Activated T-helper 2 cell treated with anti-CD3 and anti-CD28 coated beads, Interferon-gamma antibody, Interleukin-2, Interleukin-4, amounts not matched to agents 10 μg/mL and 5 μg/mL and 100 μg/mL, durations not matched to agents 14 hours and 24 hours and 36 hours (primary cell): Measurements from ENCODE around the gene NODAL. TPM values are rescaled to one million over a fixed set of nuclear protein-coding genes. Genes with fewer than 3 reads are reported as not detected.

Source experiments
- DNase-seq: peaks from one replicate; pipeline ENCODE4 v3.0.0; 2021; ENCODE audit warnings: low spot score
- H3K27ac Mint-ChIP-seq: one replicate; pipeline ENCODE4 v1.8.0; 2021; ENCODE audit warnings: mixed read lengths
- H3K27me3 Mint-ChIP-seq: one replicate; pipeline ENCODE4 v1.8.0; 2021; ENCODE audit warnings: low read depth, mixed read lengths
- H3K36me3 Mint-ChIP-seq: one replicate; pipeline ENCODE4 v1.8.0; 2021; ENCODE audit warnings: low read depth, mixed read lengths
- H3K4me1 Mint-ChIP-seq: one replicate; pipeline ENCODE4 v1.8.0; 2021; ENCODE audit warnings: low read depth, mixed read lengths
- H3K4me3 Mint-ChIP-seq: one replicate; pipeline ENCODE4 v1.8.0; 2021; ENCODE audit warnings: low read depth, mild to moderate bottlenecking, moderate library complexity, mixed read lengths
- H3K9me3 Mint-ChIP-seq: one replicate; pipeline ENCODE4 v1.8.0; 2021; ENCODE audit warnings: mixed read lengths
- intact Hi-C: fragments of 100-400 bp; cut with micrococcal nuclease; formaldehyde crosslinking; loops from one replicate; pipeline ENCODE4 v1.15.1; 2023
- total RNA-seq: library from RNA; stranded (reverse); gene quantifications from 2 replicates; pipeline ENCODE4 v1.2.3, GENCODE V29; 2022

NODAL gene
- total RNA-seq, 1 donor from 2014 or later, result not detected

- Mint-ChIP-seq H3K27me3 (peaks cover 47% of the 10 kb centered on the region), H3K36me3 (no peaks in the 10 kb centered on the region), H3K4me3 (peak overlapping the region; percentile 80), H3K4me1 (peaks cover 33% of the 10 kb centered on the region), H3K27ac (peak overlapping the region; percentile 55), H3K9me3 (no peaks in the 10 kb centered on the region)
- intact Hi-C loops, result loop anchor here (2.0 kb wide), 1 partner anchor 17 kb away; no protein-coding TSS in a partner anchor
- peak; percentile 69 for DNase-seq
Measured at GRCh38 chr10:70477661-70478162, 36.2 kb upstream of the NODAL start.

DNA sequence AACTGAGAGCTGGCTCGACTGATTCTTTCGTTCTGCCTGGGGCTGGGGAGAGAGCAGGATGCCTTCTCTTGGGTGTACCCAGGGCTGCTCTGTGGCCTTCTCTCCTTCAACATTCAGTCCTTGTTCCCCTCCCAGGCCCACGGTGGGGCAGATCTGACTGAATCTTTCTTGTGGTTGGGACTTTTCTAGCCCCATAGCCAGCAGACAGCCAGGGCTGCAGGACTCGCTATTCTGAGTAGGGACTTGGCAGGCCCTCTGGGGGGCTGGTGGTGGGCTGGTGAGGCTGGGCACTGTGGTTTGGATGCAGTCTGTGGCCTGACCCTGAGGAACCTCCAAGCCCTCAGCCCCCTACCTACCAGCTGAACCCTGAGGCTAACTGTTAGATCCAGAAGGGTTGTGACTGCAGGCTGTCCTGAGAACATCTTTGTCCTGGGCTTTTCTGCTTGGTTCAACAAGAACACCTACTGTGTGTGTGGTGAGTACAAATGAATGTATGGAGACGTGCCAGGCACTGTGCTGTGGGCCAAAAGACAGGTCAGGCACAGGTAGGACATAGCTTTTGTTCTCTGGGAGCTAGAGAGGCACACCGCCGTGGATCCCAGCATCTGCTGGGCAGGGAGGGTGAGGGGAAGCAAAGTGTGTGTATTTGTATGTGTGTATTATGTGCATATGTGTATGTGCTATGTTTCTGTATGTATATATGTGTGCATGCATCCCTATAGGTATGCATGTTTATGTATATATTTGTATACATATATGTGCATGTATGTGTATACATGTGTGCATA lies 35.0 kb upstream of the NODAL start:
- H3K36me3 Mint-ChIP-seq, result no peaks in the 10 kb centered on the region
- intact Hi-C loops, result no loop called here
- no peak overlapping the region for H3K4me3 Mint-ChIP-seq
- H3K27ac Mint-ChIP-seq, result no peak overlapping the region
- no peak for DNase-seq
- no peaks in the 10 kb centered on the region for H3K9me3 Mint-ChIP-seq
- H3K27me3 Mint-ChIP-seq, result peaks cover 51% of the 10 kb centered on the region
- peaks cover 33% of the 10 kb centered on the region for H3K4me1 Mint-ChIP-seq

DNA sequence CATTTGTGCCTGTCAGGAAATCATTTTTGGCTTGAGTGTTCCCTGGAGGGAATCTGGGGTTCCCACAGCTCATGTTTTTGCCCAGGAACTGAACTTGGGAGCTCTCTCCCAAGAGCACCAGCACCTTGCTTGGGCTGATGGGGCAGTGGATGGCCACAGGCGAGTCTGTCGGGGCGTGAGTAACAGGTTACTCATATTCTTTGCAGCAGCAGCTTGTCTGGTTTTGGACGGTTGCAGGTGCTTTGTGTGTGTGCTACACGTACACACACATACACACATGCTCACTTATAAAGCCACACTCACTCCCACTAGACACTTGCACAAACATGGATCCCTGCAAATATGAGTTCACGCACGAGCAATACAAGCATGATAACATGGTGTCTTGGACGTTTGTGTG lies 34.2 kb upstream of the NODAL start:
- no peak overlapping the region for H3K27ac Mint-ChIP-seq

GRCh38 chr10:70474780-70475179 lies 33.3 kb upstream of the NODAL start:
- intact Hi-C loops, result no loop called here
- no peak overlapping the region for H3K27ac Mint-ChIP-seq
- H3K9me3 Mint-ChIP-seq, result no peaks in the 10 kb centered on the region
- no peak for DNase-seq
- peaks cover 46% of the 10 kb centered on the region for H3K27me3 Mint-ChIP-seq
- peaks cover 23% of the 10 kb centered on the region for H3K4me1 Mint-ChIP-seq
- H3K36me3 Mint-ChIP-seq, result no peaks in the 10 kb centered on the region
- H3K4me3 Mint-ChIP-seq, result no peak overlapping the region

More for the DNA sequence above, 34.2 kb upstream of the NODAL start:
- intact Hi-C loops, result no loop called here
- H3K4me1 Mint-ChIP-seq, result peaks cover 31% of the 10 kb centered on the region
- no peaks in the 10 kb centered on the region for H3K36me3 Mint-ChIP-seq
- peaks cover 52% of the 10 kb centered on the region for H3K27me3 Mint-ChIP-seq
- no peaks in the 10 kb centered on the region for H3K9me3 Mint-ChIP-seq
- no peak for DNase-seq
- H3K4me3 Mint-ChIP-seq, result no peak overlapping the region

- H3K9me3 Mint-ChIP-seq, result no peaks in the 10 kb centered on the region
- H3K27me3 Mint-ChIP-seq, result peaks cover 42% of the 10 kb centered on the region
- H3K4me1 Mint-ChIP-seq, result peaks cover 16% of the 10 kb centered on the region
- H3K27ac Mint-ChIP-seq, result no peak overlapping the region
- intact Hi-C loops, result no loop called here
- no peak overlapping the region for H3K4me3 Mint-ChIP-seq
- no peaks in the 10 kb centered on the region for H3K36me3 Mint-ChIP-seq
- DNase-seq, result no peak
Measured at GRCh38 chr10:70472799-70473454, 31.4 kb upstream of the NODAL start.

DNA sequence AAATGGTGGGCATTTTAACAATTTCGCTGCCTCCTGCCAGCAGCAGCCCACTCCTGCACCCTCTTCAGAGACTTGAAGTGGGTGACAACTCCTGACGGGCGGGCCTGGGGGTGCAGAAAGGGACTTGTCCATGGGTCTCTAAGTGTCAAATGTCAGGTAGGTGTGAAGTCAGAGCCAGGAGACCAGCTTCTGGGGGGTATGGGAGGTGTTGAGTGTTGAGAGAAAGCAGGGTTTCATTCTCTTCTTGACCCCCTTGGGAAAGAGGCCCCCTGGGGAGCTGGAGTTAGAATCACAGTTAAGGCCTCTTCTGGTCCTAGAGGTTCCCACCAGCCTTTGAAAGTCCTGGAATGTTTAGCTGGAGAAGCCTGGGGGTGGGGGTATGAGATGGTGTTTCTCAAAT lies 25.5 kb upstream of the NODAL start:
- intact Hi-C loops, result loop anchor here (10.0 kb wide), 1 partner anchor 288 kb away; no protein-coding TSS in a partner anchor
- H3K9me3 Mint-ChIP-seq, result no peaks in the 10 kb centered on the region

GRCh38 chr10:70465832-70466231 lies 24.4 kb upstream of the NODAL start:
- no peak for DNase-seq
- Mint-ChIP-seq H3K9me3 (no peaks in the 10 kb centered on the region), H3K27me3 (peaks cover 12% of the 10 kb centered on the region), H3K4me1 (no peaks in the 10 kb centered on the region), H3K27ac (no peak overlapping the region), H3K36me3 (no peaks in the 10 kb centered on the region), H3K4me3 (no peak overlapping the region)
- intact Hi-C loops, result loop anchor here (10.0 kb wide), 1 partner anchor 289 kb away; no protein-coding TSS in a partner anchor

More for the DNA sequence above, 25.5 kb upstream of the NODAL start:
- Mint-ChIP-seq H3K4me1 (no peaks in the 10 kb centered on the region), H3K4me3 (no peak overlapping the region), H3K27ac (no peak overlapping the region), H3K27me3 (peaks cover 14% of the 10 kb centered on the region), H3K36me3 (no peaks in the 10 kb centered on the region)
- DNase-seq, result no peak

DNA sequence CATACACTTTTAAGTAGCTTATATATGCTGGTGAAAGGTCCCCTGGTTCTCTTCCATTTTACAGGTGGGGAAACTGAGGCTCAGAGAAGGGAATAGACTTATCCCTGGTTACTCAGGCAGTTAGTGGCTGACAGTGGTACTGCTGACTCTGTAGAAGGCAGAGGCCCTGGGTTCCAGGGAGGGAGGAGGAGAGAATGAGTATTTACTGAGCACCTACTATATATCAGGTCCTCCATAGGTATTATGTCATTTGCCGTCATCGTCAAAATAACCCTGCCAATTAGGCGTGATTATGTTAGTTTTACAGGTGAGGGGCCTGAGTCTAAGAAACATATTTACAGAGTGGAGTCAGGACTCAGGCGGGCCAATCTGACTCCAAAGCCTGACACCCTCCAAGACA lies 23.8 kb upstream of the NODAL start:
- H3K36me3 Mint-ChIP-seq, result no peaks in the 10 kb centered on the region
- intact Hi-C loops, result loop anchor here (10.0 kb wide), 1 partner anchor 290 kb away; no protein-coding TSS in a partner anchor
- H3K4me3 Mint-ChIP-seq, result no peak overlapping the region
- no peak overlapping the region for H3K27ac Mint-ChIP-seq
- no peaks in the 10 kb centered on the region for H3K9me3 Mint-ChIP-seq
- H3K27me3 Mint-ChIP-seq, result peaks cover 17% of the 10 kb centered on the region
- no peak for DNase-seq
- H3K4me1 Mint-ChIP-seq, result no peaks in the 10 kb centered on the region

DNA sequence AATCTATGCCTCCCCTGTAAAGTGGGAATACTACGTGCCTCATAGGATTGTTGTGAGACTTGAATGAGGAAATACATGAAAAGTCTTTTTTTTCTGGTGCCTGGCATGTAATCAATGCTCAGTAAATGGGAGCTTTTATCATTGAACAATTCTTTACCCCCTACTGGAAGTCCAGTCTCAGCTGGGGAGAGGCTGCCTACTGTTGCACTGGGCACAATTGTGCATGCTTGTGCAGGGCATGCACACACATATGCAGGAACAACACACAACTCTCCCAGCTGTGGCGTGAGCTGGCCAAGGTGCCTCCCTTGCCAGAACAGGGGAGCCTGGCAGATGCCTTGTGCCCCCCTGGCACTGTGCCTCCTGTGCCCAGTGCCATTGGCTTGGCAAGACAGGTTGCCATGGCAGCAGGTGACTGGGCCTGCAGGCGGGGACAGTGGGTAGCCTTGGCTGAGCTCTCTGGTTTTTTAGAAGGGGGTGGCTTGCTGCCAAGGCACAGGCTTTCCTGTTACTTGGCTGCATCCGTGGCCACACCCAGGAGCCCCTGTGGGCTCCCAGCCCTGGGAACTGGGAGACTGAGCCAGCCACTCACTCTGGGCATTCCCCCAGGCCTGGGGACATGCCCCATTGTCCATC lies 21.0 kb upstream of the NODAL start:
- no peak overlapping the region for H3K4me3 Mint-ChIP-seq
- H3K27ac Mint-ChIP-seq, result no peak overlapping the region
- H3K9me3 Mint-ChIP-seq, result no peaks in the 10 kb centered on the region
- H3K4me1 Mint-ChIP-seq, result no peaks in the 10 kb centered on the region
- peaks cover 34% of the 10 kb centered on the region for H3K27me3 Mint-ChIP-seq
- intact Hi-C loops, result loop anchor here (10.0 kb wide), 1 partner anchor 292 kb away; no protein-coding TSS in a partner anchor
- H3K36me3 Mint-ChIP-seq, result no peaks in the 10 kb centered on the region
- DNase-seq, result no peak

- Mint-ChIP-seq H3K36me3 (no peaks in the 10 kb centered on the region), H3K9me3 (no peaks in the 10 kb centered on the region), H3K27ac (no peak overlapping the region), H3K27me3 (peaks cover 38% of the 10 kb centered on the region), H3K4me3 (no peak overlapping the region), H3K4me1 (no peaks in the 10 kb centered on the region)
- no peak for DNase-seq
- intact Hi-C loops, result loop anchor here (1.0 to 10.0 kb wide), 2 partner anchors 79 to 293 kb away; no protein-coding TSS in a partner anchor
Measured at GRCh38 chr10:70461397-70462348, 20.2 kb upstream of the NODAL start.

GRCh38 chr10:70459774-70460490 lies 18.5 kb upstream of the NODAL start:
- no peak overlapping the region for H3K27ac Mint-ChIP-seq
- H3K36me3 Mint-ChIP-seq, result no peaks in the 10 kb centered on the region
- H3K9me3 Mint-ChIP-seq, result no peaks in the 10 kb centered on the region
- DNase-seq, result no peak
- intact Hi-C loops, result loop anchor here (10.0 kb wide), 1 partner anchor 295 kb away; no protein-coding TSS in a partner anchor
- no peak overlapping the region for H3K4me3 Mint-ChIP-seq
- peaks cover 47% of the 10 kb centered on the region for H3K27me3 Mint-ChIP-seq
- no peaks in the 10 kb centered on the region for H3K4me1 Mint-ChIP-seq
